ENCODE results near the gene APPBP2.

DNA sequence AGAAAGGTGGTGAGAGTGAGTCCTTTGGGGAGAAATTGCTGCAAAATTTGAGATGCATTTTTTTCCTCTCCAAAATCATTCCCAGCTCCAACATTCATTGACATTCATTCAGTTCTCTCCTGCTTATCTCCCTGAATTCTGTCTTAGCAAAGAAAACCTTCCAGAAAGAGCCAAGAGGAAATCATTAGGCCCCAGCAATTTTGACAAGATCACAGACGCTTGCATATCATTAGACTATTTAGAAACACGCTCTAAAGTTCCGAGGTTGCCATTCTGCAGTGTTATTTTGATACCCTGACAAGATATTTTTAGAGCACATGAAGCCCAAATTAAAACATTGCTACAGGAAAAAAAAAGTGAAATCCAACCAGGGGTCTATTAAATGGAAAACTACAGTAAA, 113.3 kb downstream of the APPBP2 start:
- TF ChIP-seq, protein P1, sequence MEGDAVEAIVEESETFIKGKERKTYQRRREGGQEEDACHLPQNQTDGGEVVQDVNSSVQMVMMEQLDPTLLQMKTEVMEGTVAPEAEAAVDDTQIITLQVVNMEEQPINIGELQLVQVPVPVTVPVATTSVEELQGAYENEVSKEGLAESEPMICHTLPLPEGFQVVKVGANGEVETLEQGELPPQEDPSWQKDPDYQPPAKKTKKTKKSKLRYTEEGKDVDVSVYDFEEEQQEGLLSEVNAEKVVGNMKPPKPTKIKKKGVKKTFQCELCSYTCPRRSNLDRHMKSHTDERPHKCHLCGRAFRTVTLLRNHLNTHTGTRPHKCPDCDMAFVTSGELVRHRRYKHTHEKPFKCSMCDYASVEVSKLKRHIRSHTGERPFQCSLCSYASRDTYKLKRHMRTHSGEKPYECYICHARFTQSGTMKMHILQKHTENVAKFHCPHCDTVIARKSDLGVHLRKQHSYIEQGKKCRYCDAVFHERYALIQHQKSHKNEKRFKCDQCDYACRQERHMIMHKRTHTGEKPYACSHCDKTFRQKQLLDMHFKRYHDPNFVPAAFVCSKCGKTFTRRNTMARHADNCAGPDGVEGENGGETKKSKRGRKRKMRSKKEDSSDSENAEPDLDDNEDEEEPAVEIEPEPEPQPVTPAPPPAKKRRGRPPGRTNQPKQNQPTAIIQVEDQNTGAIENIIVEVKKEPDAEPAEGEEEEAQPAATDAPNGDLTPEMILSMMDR (IDR thresholded peaks at IDR 0.05; ENCODE audit: low read depth, low read length), result no peak
- no peak for TF ChIP-seq EZH2phosphoT487 (IDR thresholded peaks at IDR 0.05; ENCODE audit: low read depth)
